Fibroblast of villous mesenchyme (primary cell): ENCODE measurements around the gene CTNNA2. TPM values are rescaled to one million over a fixed set of nuclear protein-coding genes. Genes with fewer than 3 reads are reported as not detected.

Source experiments
- DNase-seq: peaks from one replicate; pipeline ENCODE4 v3.0.0-alpha.2; 2010; ENCODE audit warnings: low read depth
- H3K4me3 ChIP-seq: 2 replicates; pipeline ENCODE4 v1.5.1; 2011; ENCODE audit warnings: low read depth, mild to moderate bottlenecking, low read length
- total RNA-seq: library from RNA; depleted of rRNA; stranded (reverse); fragments of >200 nt; gene quantifications from 2 replicates; pipeline ENCODE4 v1.2.3, GENCODE V29; 2012
- TF ChIP-seq, protein P1 (sequence below): IDR thresholded peaks from 2 replicates; pipeline ENCODE4 v1.5.1; 2012; ENCODE audit warnings: low read depth, mild to moderate bottlenecking, low read length; ENCODE audit not compliant: insufficient read depth

Gene CTNNA2
- total RNA-seq, 1 donor = not detected

- no peak for DNase-seq
- no peak overlapping the region for H3K4me3 ChIP-seq
- TF ChIP-seq, protein P1, sequence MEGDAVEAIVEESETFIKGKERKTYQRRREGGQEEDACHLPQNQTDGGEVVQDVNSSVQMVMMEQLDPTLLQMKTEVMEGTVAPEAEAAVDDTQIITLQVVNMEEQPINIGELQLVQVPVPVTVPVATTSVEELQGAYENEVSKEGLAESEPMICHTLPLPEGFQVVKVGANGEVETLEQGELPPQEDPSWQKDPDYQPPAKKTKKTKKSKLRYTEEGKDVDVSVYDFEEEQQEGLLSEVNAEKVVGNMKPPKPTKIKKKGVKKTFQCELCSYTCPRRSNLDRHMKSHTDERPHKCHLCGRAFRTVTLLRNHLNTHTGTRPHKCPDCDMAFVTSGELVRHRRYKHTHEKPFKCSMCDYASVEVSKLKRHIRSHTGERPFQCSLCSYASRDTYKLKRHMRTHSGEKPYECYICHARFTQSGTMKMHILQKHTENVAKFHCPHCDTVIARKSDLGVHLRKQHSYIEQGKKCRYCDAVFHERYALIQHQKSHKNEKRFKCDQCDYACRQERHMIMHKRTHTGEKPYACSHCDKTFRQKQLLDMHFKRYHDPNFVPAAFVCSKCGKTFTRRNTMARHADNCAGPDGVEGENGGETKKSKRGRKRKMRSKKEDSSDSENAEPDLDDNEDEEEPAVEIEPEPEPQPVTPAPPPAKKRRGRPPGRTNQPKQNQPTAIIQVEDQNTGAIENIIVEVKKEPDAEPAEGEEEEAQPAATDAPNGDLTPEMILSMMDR = no peak
These were observed 258.1 kb downstream of the CTNNA2 start for GRCh38 chr2:79770926-79771325.

GRCh38 chr2:79771493-79771892 lies 258.6 kb downstream of the CTNNA2 start:
- H3K4me3 ChIP-seq = no peak overlapping the region
- no peak for DNase-seq
- TF ChIP-seq, protein P1 = no peak

- no peak for DNase-seq
- H3K4me3 ChIP-seq = no peak overlapping the region
- TF ChIP-seq, protein P1 = no peak
These were observed 261.2 kb downstream of the CTNNA2 start for GRCh38 chr2:79774016-79774415.

DNA sequence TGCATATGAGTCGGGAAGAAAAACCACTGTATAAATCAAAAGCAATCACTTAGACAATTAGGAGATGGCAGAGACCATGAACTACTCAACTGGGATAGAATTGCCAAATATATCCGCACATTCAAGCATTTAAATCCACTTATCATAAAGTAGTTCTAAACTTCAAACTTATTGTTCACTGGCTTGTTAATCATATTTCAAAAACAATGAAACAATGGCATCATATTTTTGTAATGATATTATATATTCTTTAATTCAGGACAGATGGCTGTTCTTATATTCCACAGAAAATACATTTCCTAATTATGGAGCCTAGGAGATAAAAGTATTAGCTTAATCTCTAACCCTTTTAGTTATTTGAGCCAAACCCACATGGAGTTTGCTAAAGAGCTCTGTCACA lies 263.6 kb downstream of the CTNNA2 start:
- H3K4me3 ChIP-seq = no peak overlapping the region
- DNase-seq = no peak
- TF ChIP-seq, protein P1 = no peak

DNA sequence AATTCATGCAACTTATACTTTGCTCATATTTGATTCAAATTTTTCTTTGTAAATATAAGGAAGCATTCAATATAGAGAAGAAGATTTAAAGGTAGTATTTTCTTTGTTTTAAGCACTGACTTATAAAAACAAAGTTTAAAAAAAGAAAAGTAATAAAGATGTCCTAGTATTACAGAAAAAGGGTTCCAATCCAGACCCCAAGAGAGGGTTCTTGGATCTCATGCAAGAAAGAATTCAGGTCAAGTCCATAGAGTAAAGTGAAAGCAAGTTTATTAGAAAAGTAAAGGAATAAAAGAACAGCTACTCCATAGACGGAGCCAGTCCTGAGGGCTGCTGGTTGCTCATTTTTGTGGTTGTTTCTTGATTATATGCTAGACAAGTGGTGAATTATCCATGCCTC lies 267.9 kb downstream of the CTNNA2 start:
- DNase-seq = no peak
- TF ChIP-seq, protein P1 = no peak

GRCh38 chr2:79782576-79783452 lies 270.0 kb downstream of the CTNNA2 start:
- no peak for DNase-seq
- TF ChIP-seq, protein P1 = no peak
- no peak overlapping the region for H3K4me3 ChIP-seq

More for the DNA sequence above, 267.9 kb downstream of the CTNNA2 start:
- H3K4me3 ChIP-seq = no peak overlapping the region
